ENCODE measurements around the gene FASTK.

GRCh38 chr7:151058781-151059366 lies 21.7 kb downstream of the FASTK start:
- TF ChIP-seq, protein P1, sequence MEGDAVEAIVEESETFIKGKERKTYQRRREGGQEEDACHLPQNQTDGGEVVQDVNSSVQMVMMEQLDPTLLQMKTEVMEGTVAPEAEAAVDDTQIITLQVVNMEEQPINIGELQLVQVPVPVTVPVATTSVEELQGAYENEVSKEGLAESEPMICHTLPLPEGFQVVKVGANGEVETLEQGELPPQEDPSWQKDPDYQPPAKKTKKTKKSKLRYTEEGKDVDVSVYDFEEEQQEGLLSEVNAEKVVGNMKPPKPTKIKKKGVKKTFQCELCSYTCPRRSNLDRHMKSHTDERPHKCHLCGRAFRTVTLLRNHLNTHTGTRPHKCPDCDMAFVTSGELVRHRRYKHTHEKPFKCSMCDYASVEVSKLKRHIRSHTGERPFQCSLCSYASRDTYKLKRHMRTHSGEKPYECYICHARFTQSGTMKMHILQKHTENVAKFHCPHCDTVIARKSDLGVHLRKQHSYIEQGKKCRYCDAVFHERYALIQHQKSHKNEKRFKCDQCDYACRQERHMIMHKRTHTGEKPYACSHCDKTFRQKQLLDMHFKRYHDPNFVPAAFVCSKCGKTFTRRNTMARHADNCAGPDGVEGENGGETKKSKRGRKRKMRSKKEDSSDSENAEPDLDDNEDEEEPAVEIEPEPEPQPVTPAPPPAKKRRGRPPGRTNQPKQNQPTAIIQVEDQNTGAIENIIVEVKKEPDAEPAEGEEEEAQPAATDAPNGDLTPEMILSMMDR (conservative IDR thresholded peaks at IDR 0.05): no peak
- TF ChIP-seq ZFX (IDR thresholded peaks at IDR 0.05): no peak
